Smooth muscle cell (in vitro differentiated cells): ENCODE data around the gene NUP62. TPM values are rescaled to one million over a fixed set of nuclear protein-coding genes. Genes with fewer than 3 reads are reported as not detected.

ENCODE experiments used
- DNase-seq: peaks from one replicate; lab custom pipeline; 2025; ENCODE audit not compliant: unreplicated experiment; lab: John Stamatoyannopoulos, UW
- H2AFZ ChIP-seq: fragments of 200-600 bp; sonication (generic); 2 replicates; pipeline ENCODE4 v1.6.0; 2016; ENCODE audit warnings: antibody characterized with exemption, low read depth, mild to moderate bottlenecking
- H3F3A ChIP-seq: fragments of 200-600 bp; sonication (generic); 2 replicates; pipeline ENCODE4 v1.6.0; 2017; ENCODE audit warnings: antibody characterized with exemption, low read depth
- H3K27ac ChIP-seq: fragments of 200-600 bp; sonication (generic); 2 replicates; pipeline ENCODE4 v1.5.1; 2016; ENCODE audit warnings: low read depth, mild to moderate bottlenecking
- H3K27me3 ChIP-seq: fragments of 200-600 bp; sonication (generic); 2 replicates; pipeline ENCODE4 v1.6.1; 2016; ENCODE audit warnings: low read depth, mild to moderate bottlenecking
- H3K36me3 ChIP-seq: fragments of 200-600 bp; sonication (generic); 2 replicates; pipeline ENCODE4 v1.5.1; 2016; ENCODE audit warnings: low read depth
- H3K4me1 ChIP-seq: fragments of 200-600 bp; sonication (generic); 2 replicates; pipeline ENCODE4 v1.5.1; 2016; ENCODE audit warnings: low read depth
- H3K4me2 ChIP-seq: fragments of 200-600 bp; sonication (generic); 2 replicates; pipeline ENCODE4 v1.6.0; 2016; ENCODE audit warnings: mild to moderate bottlenecking
- H3K4me3 ChIP-seq: fragments of 200-600 bp; sonication (generic); 2 replicates; pipeline ENCODE4 v1.5.1; 2016; ENCODE audit warnings: mild to moderate bottlenecking
- H3K79me2 ChIP-seq: fragments of 200-600 bp; sonication (generic); 2 replicates; pipeline ENCODE4 v1.6.0; 2016; ENCODE audit warnings: low read depth, mild to moderate bottlenecking
- H3K9ac ChIP-seq: fragments of 200-600 bp; sonication (generic); 2 replicates; pipeline ENCODE4 v1.6.0; 2016; ENCODE audit warnings: low read depth
- H3K9me3 ChIP-seq: fragments of 200-600 bp; sonication (generic); replicated peaks from 2 replicates; pipeline ENCODE4 v1.5.1; 2016; ENCODE audit warnings: low read depth
- H4K20me1 ChIP-seq: fragments of 200-600 bp; sonication (generic); 2 replicates; pipeline ENCODE4 v1.6.0; 2016; ENCODE audit warnings: low read depth
- WGBS: methylation state at CpG from one replicate; pipeline ENCODE4 v1.1.7; 2016; ENCODE audit warnings: low lambda C conversion rate; 5-methylcytosine and 5-hydroxymethylcytosine counted together
- polyA plus RNA-seq: library from polyadenylated mRNA; unstranded; fragments of >200 nt; fragmentation: Nextera tagmentation; extraction: Ambion mirVana; gene quantifications from 2 replicates; pipeline ENCODE4 v1.2.1, GENCODE V29; 2016
- total RNA-seq: library from RNA; depleted of rRNA; stranded (reverse); fragments of >200 nt; gene quantifications from 2 replicates; pipeline ENCODE4 v1.2.3, GENCODE V29; 2014
- TF ChIP-seq, protein P1 (sequence below): fragments of 200-600 bp; sonication (generic); IDR thresholded peaks from 2 replicates; pipeline ENCODE4 v1.5.1; 2017; ENCODE audit warnings: borderline replicate concordance, mild to moderate bottlenecking, antibody characterized with exemption; ENCODE audit not compliant: insufficient read depth, poor library complexity, severe bottlenecking

NUP62 gene
- total and polyA plus RNA-seq, 2 experiments from 2014 or later, result 24.2 to 29.5 TPM

DNA sequence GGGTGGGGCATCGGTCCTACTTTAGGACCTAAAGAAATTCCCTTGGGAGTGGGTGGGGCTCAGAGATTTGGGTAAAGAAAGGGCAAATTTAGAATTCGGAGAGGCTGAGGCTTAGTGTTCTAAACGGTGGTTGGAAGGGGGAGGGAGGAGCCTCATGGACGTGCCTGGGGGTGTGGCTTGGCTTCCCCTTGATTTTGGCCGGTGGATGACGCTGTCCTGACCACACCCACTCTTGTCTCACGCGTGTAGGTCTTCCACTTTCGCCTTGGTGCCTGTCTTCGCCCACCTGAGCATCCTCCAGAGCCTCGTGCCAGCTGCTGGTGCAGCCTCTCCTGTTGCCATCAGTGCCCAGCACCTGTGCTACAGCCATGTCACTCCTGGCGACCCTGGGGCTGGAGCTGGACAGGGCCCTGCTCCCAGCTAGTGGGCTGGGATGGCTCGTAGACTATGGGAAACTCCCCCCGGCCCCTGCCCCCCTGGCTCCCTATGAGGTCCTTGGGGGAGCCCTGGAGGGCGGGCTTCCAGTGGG lies 1.2 kb upstream of the NUP62 start:
- Histone ChIP-seq H3K4me2 (peak overlapping the region; percentile 91), H3K4me1 (peaks cover 3% of the 10 kb centered on the region), H3K9me3 (no peaks in the 10 kb centered on the region), H3K27me3 (no peaks in the 10 kb centered on the region), H2AFZ (no peak overlapping the region), H3K36me3 (no peaks in the 10 kb centered on the region), H3K27ac (no peak overlapping the region), H4K20me1 (peaks cover 25% of the 10 kb centered on the region), H3F3A (peaks cover 18% of the 10 kb centered on the region), H3K9ac (no peak overlapping the region), H3K79me2 (peaks cover 26% of the 10 kb centered on the region), H3K4me3 (peak overlapping the region; percentile 84)
- TF ChIP-seq, protein P1, sequence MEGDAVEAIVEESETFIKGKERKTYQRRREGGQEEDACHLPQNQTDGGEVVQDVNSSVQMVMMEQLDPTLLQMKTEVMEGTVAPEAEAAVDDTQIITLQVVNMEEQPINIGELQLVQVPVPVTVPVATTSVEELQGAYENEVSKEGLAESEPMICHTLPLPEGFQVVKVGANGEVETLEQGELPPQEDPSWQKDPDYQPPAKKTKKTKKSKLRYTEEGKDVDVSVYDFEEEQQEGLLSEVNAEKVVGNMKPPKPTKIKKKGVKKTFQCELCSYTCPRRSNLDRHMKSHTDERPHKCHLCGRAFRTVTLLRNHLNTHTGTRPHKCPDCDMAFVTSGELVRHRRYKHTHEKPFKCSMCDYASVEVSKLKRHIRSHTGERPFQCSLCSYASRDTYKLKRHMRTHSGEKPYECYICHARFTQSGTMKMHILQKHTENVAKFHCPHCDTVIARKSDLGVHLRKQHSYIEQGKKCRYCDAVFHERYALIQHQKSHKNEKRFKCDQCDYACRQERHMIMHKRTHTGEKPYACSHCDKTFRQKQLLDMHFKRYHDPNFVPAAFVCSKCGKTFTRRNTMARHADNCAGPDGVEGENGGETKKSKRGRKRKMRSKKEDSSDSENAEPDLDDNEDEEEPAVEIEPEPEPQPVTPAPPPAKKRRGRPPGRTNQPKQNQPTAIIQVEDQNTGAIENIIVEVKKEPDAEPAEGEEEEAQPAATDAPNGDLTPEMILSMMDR, result no peak
- no peak for DNase-seq
- WGBS, result 57% methylated on average over 10 of the region's 15 CpGs

GRCh38 chr19:49929611-49930482 lies 543 bp upstream of the NUP62 start:
- WGBS, result 4% methylated on average over 40 of the region's 43 CpGs
- Histone ChIP-seq H3F3A (peaks cover 18% of the 10 kb centered on the region), H3K4me1 (peaks cover 3% of the 10 kb centered on the region), H3K4me3 (peak overlapping the region; percentile 84), H3K79me2 (peaks cover 33% of the 10 kb centered on the region), H3K27me3 (no peaks in the 10 kb centered on the region), H3K36me3 (no peaks in the 10 kb centered on the region), H3K9me3 (no peaks in the 10 kb centered on the region), H2AFZ (peak overlapping the region; percentile 89), H4K20me1 (peaks cover 32% of the 10 kb centered on the region), H3K9ac (peak overlapping the region; percentile 91), H3K4me2 (peak overlapping the region; percentile 91), H3K27ac (peak overlapping the region; percentile 91)
- peak; percentile 92 for DNase-seq
- TF ChIP-seq, protein P1, result no peak

DNA sequence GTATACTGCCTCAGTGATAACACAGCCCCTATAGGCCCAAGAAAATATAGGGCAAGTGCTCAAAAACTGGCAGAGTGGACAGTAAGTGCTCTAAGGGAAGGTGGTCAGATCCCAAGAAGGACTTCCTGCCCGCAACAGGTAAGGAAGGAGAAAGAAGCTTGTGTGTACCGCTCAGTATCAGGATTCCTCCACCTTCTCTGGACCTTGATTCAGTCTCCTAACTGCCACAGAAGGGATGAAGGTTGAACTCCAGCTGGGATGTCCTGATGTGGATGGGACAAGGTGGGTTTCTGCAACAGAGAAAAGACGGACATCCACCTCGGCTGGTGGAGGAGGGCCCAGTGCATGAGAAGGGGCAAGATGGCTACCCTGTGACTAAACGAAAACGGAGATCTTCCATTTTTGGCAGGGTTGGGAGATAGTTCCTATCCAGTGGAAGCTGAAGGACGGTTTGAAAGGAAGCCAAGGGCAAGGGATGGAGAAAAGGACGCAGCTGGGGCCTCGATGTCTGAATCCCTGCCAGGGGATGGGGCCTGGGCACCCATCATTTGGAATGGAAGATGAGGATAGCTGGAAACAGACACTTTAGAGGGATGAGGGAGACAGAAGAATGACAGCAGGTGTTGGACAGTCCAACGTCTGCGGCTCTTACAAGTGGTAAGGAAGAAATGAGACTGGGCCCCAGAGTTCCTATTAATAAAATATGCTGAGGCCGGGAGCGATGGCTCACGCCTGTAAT lies 1.6 kb downstream of the NUP62 start:
- H3K4me3 ChIP-seq, result peak overlapping the region; percentile 84
- WGBS, result 92% methylated on average over 14 of the region's 14 CpGs
- H4K20me1 ChIP-seq, result peaks cover 52% of the 10 kb centered on the region
- no peak for DNase-seq
- peaks cover 18% of the 10 kb centered on the region for H3F3A ChIP-seq
- no peak overlapping the region for H3K9ac ChIP-seq
- H3K27me3 ChIP-seq, result no peaks in the 10 kb centered on the region
- no peaks in the 10 kb centered on the region for H3K36me3 ChIP-seq
- peak overlapping the region; percentile 91 for H3K4me2 ChIP-seq
- H2AFZ ChIP-seq, result no peak overlapping the region
- no peaks in the 10 kb centered on the region for H3K9me3 ChIP-seq
- H3K79me2 ChIP-seq, result peaks cover 47% of the 10 kb centered on the region
- TF ChIP-seq, protein P1, result no peak
- peaks cover 3% of the 10 kb centered on the region for H3K4me1 ChIP-seq
- peak overlapping the region; percentile 91 for H3K27ac ChIP-seq
